Measurements from ENCODE around the gene TRHDE. TPM values are rescaled to one million over a fixed set of nuclear protein-coding genes. Genes with fewer than 3 reads are reported as not detected.

Gene TRHDE
- total RNA-seq, 1 experiment from 2014 or later, result 1.2 TPM

- DNase-seq (ENCODE audit: low read depth), result no peak
Measured at GRCh38 chr12:72274931-72275330, 2.8 kb downstream of the TRHDE start.

DNA sequence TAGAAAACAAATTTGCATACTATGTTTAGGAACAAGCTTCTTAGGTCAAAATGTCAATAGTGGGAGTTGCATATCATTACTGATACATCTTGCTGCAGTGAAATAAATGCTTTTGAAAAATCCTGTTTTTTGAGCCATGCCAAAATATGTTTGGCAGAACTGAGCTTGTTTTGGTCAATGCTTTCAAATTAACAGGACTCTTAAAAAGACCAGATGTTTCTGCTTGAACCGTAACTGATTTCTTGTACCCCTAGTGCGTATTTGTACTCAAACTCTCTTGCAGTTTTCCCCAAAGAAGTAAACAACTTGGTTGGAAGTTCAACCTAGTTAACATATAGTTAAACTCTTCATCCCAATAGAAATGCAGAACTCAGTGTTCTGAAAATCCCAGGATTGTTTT, 3.4 kb downstream of the TRHDE start:
- no peak for DNase-seq (ENCODE audit: low read depth)

DNA sequence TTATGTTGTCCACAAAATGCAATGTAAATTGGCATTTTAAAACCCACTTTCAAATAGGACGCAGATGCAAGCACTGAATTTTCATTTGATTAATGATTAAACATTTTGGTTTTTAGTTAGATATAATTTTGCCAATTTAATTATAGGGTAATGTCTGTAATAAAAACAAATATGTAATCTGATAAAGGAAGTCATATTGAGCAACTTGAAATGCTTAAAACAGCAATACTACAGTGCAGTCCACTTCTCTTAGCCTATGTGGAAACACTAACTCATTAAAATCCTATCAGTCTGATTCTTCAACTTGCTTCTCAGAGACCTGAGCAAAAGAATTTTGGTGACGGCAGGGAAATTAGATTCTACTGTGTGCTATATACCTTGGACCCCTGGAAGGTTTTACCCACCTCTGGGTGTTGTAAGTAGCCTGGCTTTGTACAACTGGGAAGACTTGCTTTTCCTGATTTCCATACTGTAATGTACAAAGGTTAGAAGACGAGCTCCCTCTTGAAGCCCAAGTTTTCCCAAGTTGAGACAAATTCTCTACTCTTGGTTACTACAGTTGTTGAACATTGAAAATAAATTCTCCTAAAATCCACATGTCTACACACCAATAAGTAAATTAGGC, 4.1 kb downstream of the TRHDE start:
- DNase-seq (ENCODE audit: low read depth), result no peak

DNA sequence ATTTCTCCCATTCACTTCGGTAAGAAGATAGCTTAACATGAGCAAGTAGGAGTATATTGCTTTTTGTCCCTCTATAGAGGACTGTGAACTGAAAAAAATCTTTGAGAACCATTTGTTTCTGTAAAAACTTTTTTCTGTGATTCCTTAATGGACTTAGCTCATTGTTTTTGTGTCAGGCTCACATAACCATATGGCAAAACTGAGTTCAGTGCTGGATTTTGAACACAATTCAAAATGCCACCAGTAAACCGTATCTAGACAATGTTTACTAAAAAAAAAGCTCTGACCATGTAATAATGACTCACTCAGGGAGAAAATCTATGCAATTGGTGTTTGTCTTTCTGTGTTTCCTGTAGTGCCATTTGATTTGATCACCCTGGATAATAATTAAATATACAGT, 5.2 kb downstream of the TRHDE start:
- no peak for DNase-seq (ENCODE audit: low read depth)

DNA sequence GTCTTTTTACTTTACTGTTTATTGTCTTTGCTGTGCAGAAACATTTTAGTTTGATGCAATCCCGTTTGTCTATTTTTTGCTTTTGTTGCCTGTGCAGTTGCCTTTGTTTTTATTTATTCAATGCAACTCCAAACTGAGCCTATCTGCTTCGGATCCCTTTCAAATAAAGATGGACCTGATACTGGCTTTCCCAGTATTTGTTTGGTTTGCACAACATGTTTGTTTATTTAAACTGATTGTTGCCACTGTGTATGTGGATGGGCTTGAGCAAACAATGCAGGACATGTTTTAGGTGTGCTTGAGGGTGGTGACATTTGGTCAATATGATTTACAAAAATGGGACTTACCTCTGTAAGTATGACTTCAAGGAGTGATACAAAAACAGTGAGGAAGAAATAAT, 6.7 kb downstream of the TRHDE start:
- DNase-seq (ENCODE audit: low read depth), result no peak

- DNase-seq (ENCODE audit: low read depth), result no peak
Measured at GRCh38 chr12:72281126-72281525, 9.0 kb downstream of the TRHDE start.

- DNase-seq (ENCODE audit: low read depth), result no peak
Measured at GRCh38 chr12:72282721-72283120, 10.6 kb downstream of the TRHDE start.

- DNase-seq (ENCODE audit: low read depth), result no peak
Measured at GRCh38 chr12:72285861-72286260, 13.7 kb downstream of the TRHDE start.

GRCh38 chr12:72286526-72286925, 14.4 kb downstream of the TRHDE start:
- DNase-seq (ENCODE audit: low read depth), result no peak

GRCh38 chr12:72288436-72288835, 16.3 kb downstream of the TRHDE start:
- no peak for DNase-seq (ENCODE audit: low read depth)

DNA sequence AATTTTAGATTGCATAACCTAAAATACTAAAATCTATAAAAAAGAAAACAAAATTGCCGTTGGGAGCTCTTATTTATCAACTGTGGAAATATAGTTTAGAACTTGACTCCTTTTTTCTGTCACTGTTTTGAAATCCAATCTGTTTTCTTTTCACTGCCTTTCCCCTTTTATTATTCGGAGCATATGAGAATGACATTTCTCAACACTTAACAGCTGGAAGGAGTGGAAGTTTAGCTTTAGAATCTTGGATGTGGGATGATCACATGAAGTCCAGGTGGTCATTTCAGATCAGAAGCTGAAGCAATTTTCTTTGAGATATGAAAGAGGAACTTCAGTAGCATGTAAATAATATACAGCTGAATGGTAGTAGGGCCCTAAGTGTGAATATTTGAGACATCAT, 16.7 kb downstream of the TRHDE start:
- DNase-seq (ENCODE audit: low read depth), result no peak

DNA sequence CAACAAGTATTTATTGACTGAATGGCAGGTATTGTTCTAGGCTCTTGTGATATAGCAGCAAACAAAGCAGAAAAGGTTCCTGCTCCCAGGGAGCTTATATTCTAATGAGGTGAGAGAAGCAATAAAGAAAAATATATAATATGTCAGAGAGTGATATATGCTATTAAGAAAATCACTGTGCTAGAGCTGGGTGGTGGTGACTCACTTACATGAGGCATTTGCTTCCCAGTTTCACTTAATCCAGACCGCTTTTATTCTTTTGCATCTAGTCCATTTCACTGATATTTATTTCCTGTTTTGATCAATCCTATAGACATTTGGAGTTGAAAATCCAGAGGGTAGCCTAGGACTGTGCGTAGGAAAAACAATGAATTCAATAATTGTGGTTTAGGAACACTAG, 17.5 kb downstream of the TRHDE start:
- DNase-seq (ENCODE audit: low read depth), result no peak

GRCh38 chr12:72291175-72291574, 19.0 kb downstream of the TRHDE start:
- no peak for DNase-seq (ENCODE audit: low read depth)

- DNase-seq (ENCODE audit: low read depth), result no peak
Measured at GRCh38 chr12:72293701-72294100, 21.5 kb downstream of the TRHDE start.

GRCh38 chr12:72295101-72295500, 22.9 kb downstream of the TRHDE start:
- DNase-seq (ENCODE audit: low read depth), result no peak

GRCh38 chr12:72295744-72296143, 23.6 kb downstream of the TRHDE start:
- DNase-seq (ENCODE audit: low read depth), result no peak

DNA sequence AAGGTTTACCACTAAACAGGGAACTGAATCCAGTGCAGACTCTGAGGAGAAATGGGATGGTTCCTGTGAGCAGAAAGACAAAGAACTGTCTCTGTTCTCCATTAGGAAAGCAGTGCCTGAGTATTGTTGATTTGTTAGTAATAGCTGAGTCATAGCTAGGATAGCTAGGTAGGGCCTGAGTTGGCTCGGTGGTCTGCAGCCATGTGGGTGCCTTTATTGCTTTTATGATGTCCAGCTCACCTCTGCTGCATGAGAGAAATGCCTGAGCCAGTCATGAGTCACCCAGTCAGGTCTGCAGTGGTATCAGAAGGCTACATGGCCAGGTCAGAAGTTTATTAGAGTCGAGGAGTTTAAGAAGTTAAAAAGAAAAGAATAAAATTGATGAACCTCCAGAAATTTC, 24.2 kb downstream of the TRHDE start:
- peak; percentile 26 for DNase-seq (ENCODE audit: low read depth)

DNA sequence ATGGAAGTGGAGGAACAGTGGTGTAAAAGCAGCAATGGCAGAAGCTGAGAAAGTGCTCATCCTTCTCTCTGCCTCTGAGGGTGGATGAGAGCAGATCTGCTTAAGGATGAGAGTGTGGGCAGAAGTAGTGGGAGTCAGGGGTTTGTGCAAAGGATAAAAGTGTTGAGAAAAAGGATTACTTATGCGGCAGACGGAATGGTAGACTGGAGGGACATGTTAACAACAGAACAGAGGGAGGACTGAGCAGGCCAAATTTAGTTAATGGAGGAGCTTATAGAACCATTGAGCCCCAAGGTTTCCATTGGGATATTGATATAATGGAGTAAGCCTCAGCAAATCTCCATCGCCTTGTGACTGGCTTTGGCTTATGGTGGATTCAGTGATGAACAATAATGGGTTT, 25.5 kb downstream of the TRHDE start:
- DNase-seq (ENCODE audit: low read depth), result no peak

DNA sequence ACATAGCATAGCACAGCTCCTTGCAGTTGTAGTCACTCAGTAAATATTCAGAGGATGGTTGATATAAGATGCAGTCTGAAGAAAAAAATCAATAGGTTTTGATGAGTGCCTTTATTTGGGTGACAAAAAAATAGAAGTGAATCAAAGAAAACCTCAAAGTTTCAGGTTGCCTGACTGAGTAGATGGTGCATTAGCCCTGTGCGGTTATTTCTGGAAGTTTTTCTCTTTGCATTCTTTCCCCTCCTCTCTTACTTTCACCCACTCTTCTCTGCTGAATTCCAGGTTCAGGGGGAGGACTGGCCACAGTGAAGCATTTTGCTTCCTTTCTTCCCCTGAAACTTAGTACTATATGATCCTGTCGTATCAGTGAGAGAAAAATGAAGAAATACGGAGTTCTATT, 28.6 kb downstream of the TRHDE start:
- no peak for DNase-seq (ENCODE audit: low read depth)

DNA sequence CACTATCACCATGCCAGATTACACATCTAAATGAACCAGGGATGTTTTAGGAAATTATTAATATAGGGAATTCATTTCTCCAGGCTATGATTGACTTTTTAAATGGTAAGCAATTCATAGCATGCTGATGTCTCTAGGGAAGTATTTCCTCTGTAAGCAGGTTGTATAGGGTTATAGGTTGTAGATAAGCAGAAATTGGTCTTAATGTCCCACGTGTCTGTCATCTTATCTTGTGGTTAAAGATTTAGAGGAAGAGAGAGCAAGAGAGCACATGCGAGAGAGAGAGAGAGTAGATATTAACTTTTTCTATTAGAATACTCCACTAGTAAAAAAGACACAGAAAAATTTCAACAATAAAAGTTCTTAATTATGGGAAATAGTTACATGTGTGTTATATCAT, 32.6 kb downstream of the TRHDE start:
- no peak for DNase-seq (ENCODE audit: low read depth)

GRCh38 chr12:72307229-72307628, 35.1 kb downstream of the TRHDE start:
- DNase-seq (ENCODE audit: low read depth), result no peak

- DNase-seq (ENCODE audit: low read depth), result no peak
Measured at GRCh38 chr12:72311946-72312345, 39.8 kb downstream of the TRHDE start.

DNA sequence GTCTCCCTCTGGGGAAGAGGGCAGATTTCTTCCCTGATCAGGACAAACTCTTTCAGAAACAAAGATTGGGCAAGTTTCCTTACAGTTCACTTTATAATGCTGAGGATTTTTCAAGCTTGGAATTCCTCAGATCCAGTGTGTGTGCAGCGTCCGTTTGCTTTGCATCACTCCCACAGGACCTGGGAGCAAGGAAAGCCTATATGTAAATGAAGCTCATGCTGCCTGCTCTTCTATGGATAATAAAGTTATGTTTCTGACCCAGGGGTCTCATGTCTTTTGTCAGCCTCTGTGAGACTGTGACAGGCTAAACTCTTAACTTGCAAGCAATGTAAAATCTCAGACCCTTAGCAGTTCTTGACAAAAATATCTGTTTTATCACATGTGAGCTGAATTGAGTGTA, 41.6 kb downstream of the TRHDE start:
- DNase-seq (ENCODE audit: low read depth), result no peak

GRCh38 chr12:72315858-72316257, 43.7 kb downstream of the TRHDE start:
- no peak for DNase-seq (ENCODE audit: low read depth)

DNA sequence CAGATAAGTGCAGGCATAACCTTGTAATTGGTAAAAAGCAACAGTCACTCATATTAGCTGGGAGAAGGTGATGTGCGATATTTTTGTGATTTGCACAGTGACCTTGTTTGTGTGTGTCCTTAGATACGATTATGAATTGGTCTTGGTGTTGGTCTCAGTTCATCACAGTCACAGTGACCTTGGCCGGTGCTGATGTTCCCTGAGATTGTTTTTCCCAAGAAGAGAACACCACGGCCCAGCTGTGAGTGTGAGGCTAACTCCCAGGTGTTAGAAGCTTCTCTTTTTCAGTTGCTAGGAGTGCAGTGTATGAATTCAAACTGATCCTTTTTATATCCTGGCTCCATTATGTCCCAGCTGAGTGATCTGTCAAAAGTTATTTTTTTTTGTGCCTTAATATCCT, 46.2 kb downstream of the TRHDE start:
- DNase-seq (ENCODE audit: low read depth), result no peak

Data from RPMI7951 (cell line).